K562 (cell line): ENCODE measurements around the gene PRKAR1A. TPM values are rescaled to one million over a fixed set of nuclear protein-coding genes. Genes with fewer than 3 reads are reported as not detected.

Experiments used
- ATAC-seq: fragments of 200-7000 bp; cut with Tn5 transposase; 3 replicates; pipeline ENCODE4 v1.9.1; 2020; ENCODE audit warnings: moderate library complexity
- BruUV-seq: library from RNA; stranded (reverse); fragments of 400-500 nt; replicated peaks from 2 replicates; lab custom pipeline; 2021; lab: Mats Ljungman, UMichigan
- CTCF ChIA-PET: fragments of 300-600 bp; formaldehyde crosslinking; extraction: SDS; loops from one replicate; lab custom pipeline; 2021; ENCODE audit warnings: low intra/inter-chr PET ratio; lab: Yijun Ruan, JAX
- POLR2A ChIA-PET: fragments of 300-600, 350-650 bp; sonication (Branson Sonifier 250); formaldehyde crosslinking; extraction: SDS; loops from one replicate; lab custom pipeline; 2021; ENCODE audit warnings: antibody characterized with exemption, inconsistent platforms; lab: Yijun Ruan, JAX
- DNase-seq, 4 experiments: peaks; one replicate each; pipeline versions ENCODE4 v3.0.0 to v3.0.0-alpha.2; 2011 to 2018; ENCODE audit warnings: low spot score in 3 of 4, mixed read lengths in 3 of 4; ENCODE audit errors: extremely low read depth in 1 of 4
- FAIRE-seq: peaks from 2 replicates; lab custom pipeline; 2011; peaks lifted over from hg19 to GRCh38; lab: Jason Lieb, UNC
- H2AFZ ChIP-seq: 2 replicates; pipeline ENCODE4 v1.6.0; 2011; ENCODE audit warnings: low read depth, low read length, control low read depth, inconsistent platforms
- H3K27ac ChIP-seq: fragments of 200-600 bp; 3 replicates; pipeline ENCODE4 v1.8.0; 2011; ENCODE audit warnings: low read depth, mild to moderate bottlenecking, control low read depth, inconsistent platforms, low read length, moderate library complexity, mixed read lengths; ENCODE audit errors: extremely low read depth
- H3K27me3 ChIP-seq, 2 experiments: fragments of 300-600 bp in 1 of 2; 2 replicates in 1 of 2; 3 replicates in 1 of 2; pipeline versions ENCODE4 v1.6.0 to v1.8.0; 2011; ENCODE audit warnings: inconsistent platforms in 2 of 2, low read length in 2 of 2, mild to moderate bottlenecking in 1 of 2, mixed read lengths in 1 of 2, moderate library complexity in 1 of 2; ENCODE audit not compliant: control insufficient read depth in 2 of 2, insufficient read depth in 2 of 2
- H3K36me3 ChIP-seq: fragments of 300-600 bp; 3 replicates; pipeline ENCODE4 v1.8.0; 2011; ENCODE audit warnings: mild to moderate bottlenecking, low read length, inconsistent platforms; ENCODE audit not compliant: control insufficient read depth, insufficient read depth
- H3K4me1 ChIP-seq, 2 experiments: fragments of 200-600 bp in 1 of 2; replicated peaks in 1 of 2; 2 replicates in 1 of 2; 3 replicates in 1 of 2; pipeline versions ENCODE4 v1.5.1 to v1.8.0; 2011; ENCODE audit warnings: inconsistent platforms in 2 of 2, low read length in 2 of 2, mild to moderate bottlenecking in 1 of 2, mixed read lengths in 1 of 2, moderate library complexity in 1 of 2; ENCODE audit not compliant: control insufficient read depth in 2 of 2, insufficient read depth in 2 of 2
- H3K4me2 ChIP-seq: 2 replicates; pipeline ENCODE4 v1.6.1; 2011; ENCODE audit warnings: low read length, control low read depth, inconsistent platforms, mixed read lengths; ENCODE audit not compliant: insufficient read depth
- H3K4me3 ChIP-seq: fragments of 200-600 bp; sonication (generic), shearing (Covaris generic); 2 replicates; pipeline ENCODE4 v1.5.1; 2016; ENCODE audit warnings: control low read depth, inconsistent platforms
- H3K79me2 ChIP-seq: fragments of 200-600 bp; 3 replicates; pipeline ENCODE4 v1.8.0; 2011; ENCODE audit warnings: low read length, inconsistent platforms; ENCODE audit not compliant: control insufficient read depth, insufficient read depth
- H3K9ac ChIP-seq, 2 experiments: 2 replicates each; pipeline versions ENCODE4 v1.6.0 to v1.6.1; 2011; ENCODE audit warnings: low read depth in 2 of 2, low read length in 2 of 2, control low read depth in 1 of 2, inconsistent platforms in 1 of 2, mild to moderate bottlenecking in 1 of 2, mixed read lengths in 1 of 2; ENCODE audit not compliant: insufficient read depth in 1 of 2
- H3K9me1 ChIP-seq: one replicate; pipeline ENCODE4 v1.6.0; 2011; ENCODE audit warnings: inconsistent platforms, mild to moderate bottlenecking, low read length, moderate library complexity; ENCODE audit not compliant: control insufficient read depth, insufficient read depth
- H3K9me3 ChIP-seq: replicated peaks from 2 replicates; pipeline ENCODE4 v1.5.1; 2011; ENCODE audit warnings: low read depth, low read length, inconsistent platforms; ENCODE audit not compliant: control insufficient read depth, insufficient read depth
- H4K20me1 ChIP-seq: replicated peaks from 2 replicates; pipeline ENCODE4 v1.6.1; 2011; ENCODE audit warnings: low read length, inconsistent platforms, mixed read lengths; ENCODE audit not compliant: control insufficient read depth, insufficient read depth
- BCLAF1 ChIP-seq, 2 experiments: fragments of 450-650 bp in 1 of 2; IDR thresholded peaks; 2 replicates each; pipeline ENCODE4 v1.6.1; 2011 to 2017; ENCODE audit warnings: low read depth in 2 of 2, antibody characterized with exemption in 1 of 2, borderline replicate concordance in 1 of 2, low read length in 1 of 2, mild to moderate bottlenecking in 1 of 2, mixed read lengths in 1 of 2; ENCODE audit not compliant: control insufficient read depth in 1 of 2
- ELF4 ChIP-seq: fragments of 450-650 bp; formaldehyde crosslinking; IDR thresholded peaks from 2 replicates; pipeline ENCODE4 v1.4.0; 2022; ENCODE audit warnings: missing genetic modification characterization
- MTA1 ChIP-seq: fragments of 450-650 bp; IDR thresholded peaks from 2 replicates; pipeline ENCODE4 v1.6.1; 2017; ENCODE audit warnings: borderline replicate concordance
- PTTG1 ChIP-seq: fragments of 450-650 bp; IDR thresholded peaks from 2 replicates; pipeline ENCODE4 v1.6.1; 2016; ENCODE audit warnings: low read depth, mild to moderate bottlenecking, missing genetic modification characterization, missing compliant biosample characterization
- ZNF512 ChIP-seq: IDR thresholded peaks from 2 replicates; pipeline ENCODE4 v1.6.1; 2016; ENCODE audit warnings: missing genetic modification characterization, missing compliant biosample characterization
- WGBS: fragments of 100-300 bp; shearing (Covaris generic); methylation state at CpG from one replicate; pipeline ENCODE4 v1.1.6; 2016; ENCODE audit warnings: low coverage, mixed read lengths; ENCODE audit not compliant: insufficient coverage; ENCODE audit errors: missing lambda C conversion rate; 5-methylcytosine and 5-hydroxymethylcytosine counted together
- in situ Hi-C: fragments of 300-500 bp; cut with MboI; formaldehyde crosslinking; loops from 4 replicates; pipeline ENCODE4 v1.15.0; 2018; ENCODE audit warnings: inconsistent platforms, mixed read lengths
- intact Hi-C: fragments of 100-400 bp; cut with micrococcal nuclease; formaldehyde crosslinking; loops from 2 replicates; pipeline ENCODE4 v1.14.2; 2022
- polyA plus RNA-seq, 8 experiments: library from polyadenylated mRNA; depleted of rRNA in 4 of 8; stranded (reverse) in 5 of 8; unstranded in 3 of 8; fragments of >200 nt; fragmentation: Nextera tagmentation in 2 of 8; fragmentation: Illumina TruSeq in 1 of 8; extraction: Ambion mirVana in 2 of 8; extraction: Trizol in 1 of 8; gene quantifications; 2 replicates each; pipeline versions ENCODE4 v1.2.1 to v1.2.3, GENCODE V29; 2011 to 2014; ENCODE audit warnings: inconsistent platforms in 1 of 8, missing spikeins in 1 of 8
- total RNA-seq, 7 experiments: library from RNA; depleted of rRNA in 6 of 7; stranded (reverse); fragments of >200 nt in 6 of 7; fragmentation: Illumina TruSeq in 2 of 7; extraction: Trizol in 2 of 7; gene quantifications; 2 replicates each; pipeline versions ENCODE4 v1.2.1 to v1.2.3, GENCODE V29; 2011 to 2021; ENCODE audit warnings: low replicate concordance in 1 of 7

The PRKAR1A gene
- total and polyA plus RNA-seq, 9 of the 15 experiments (the other 6 are each of a cell fraction or from before 2014, with no cell fraction given), result 15.0 to 95.6 (median 67.5) TPM

DNA sequence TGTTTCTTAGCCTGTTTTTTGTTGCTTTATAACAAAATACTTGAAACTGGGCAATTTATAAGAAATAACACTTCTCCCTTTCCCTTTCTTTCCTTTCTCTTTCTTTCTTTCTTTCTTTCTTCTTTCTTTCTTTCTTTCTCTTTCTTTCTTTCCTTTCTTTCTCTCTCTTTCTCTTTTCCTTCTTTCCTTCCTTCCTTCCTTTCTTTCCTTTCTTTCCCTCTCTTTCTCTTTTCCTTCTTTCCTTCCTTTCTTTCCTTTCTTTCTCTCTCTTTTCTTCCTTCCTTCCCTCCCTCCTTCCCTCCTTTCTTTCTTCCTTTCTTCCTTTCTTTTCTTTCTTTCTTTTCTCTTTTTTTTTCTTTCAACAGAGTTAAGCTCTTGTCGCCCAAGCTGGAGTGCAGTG, 61.1 kb downstream of the PRKAR1A start:
- Histone ChIP-seq H3K9me1 (no peaks in the 10 kb centered on the region), H3K9ac (no peak overlapping the region), H3K36me3 (no peaks in the 10 kb centered on the region), H3K79me2 (no peaks in the 10 kb centered on the region), H2AFZ (no peak overlapping the region), H3K4me3 (no peak overlapping the region), H3K27me3 (peaks cover 2 to 8% of the 10 kb centered on the region in 2 experiments; a peak in 2 of 5 replicates), H3K4me1 (no peaks in the 10 kb centered on the region), H3K27ac (no peak overlapping the region), H3K4me2 (no peak overlapping the region), H3K9me3 (no peaks in the 10 kb centered on the region), H4K20me1 (no peaks in the 10 kb centered on the region)
- DNase-seq, result no peak
- no peak for ATAC-seq
- CTCF ChIA-PET, result no interaction called here
- in situ Hi-C loops (no loop called here), intact Hi-C loops (no loop called here)
- BruUV-seq, result no TSS peak
- TF ChIP-seq MTA1, result 0 out of 2 replicates have a peak, but pooled peaks have one; percentile 34
- TF ChIP-seq ELF4 (CRISPR knock-in tag), result 0 out of 2 replicates have a peak, but pooled peaks have one; percentile 36
- TF ChIP-seq PTTG1, result no peak
- TF ChIP-seq BCLAF1 (IDR thresholded peaks at IDR 0.05; ENCODE audit: borderline replicate concordance in 1 of 2, control insufficient read depth in 1 of 2, low read depth in 2 of 2, low read length in 1 of 2), result 0 out of 4 replicates have a peak, but pooled peaks of 1 of the 2 experiments have one; percentile 29
- peak; percentile 92 for TF ChIP-seq ZNF512
- POLR2A ChIA-PET, result no interaction called here
- 0% methylated on average over 1 of the region's 1 CpG for WGBS
- FAIRE-seq, result no peak
